Fibroblast of mammary gland (primary cell): Measurements from ENCODE around the gene PFKFB4.

ENCODE experiments used
- DNase-seq: peaks from one replicate; pipeline ENCODE4 v3.0.0-alpha.2; 2010; ENCODE audit warnings: low read depth
- H3K4me3 ChIP-seq: 2 replicates; pipeline ENCODE4 v1.5.1; 2011; ENCODE audit warnings: low read depth, mild to moderate bottlenecking, low read length, moderate library complexity; ENCODE audit not compliant: control insufficient read depth
- TF ChIP-seq, protein P1 (sequence below): conservative IDR thresholded peaks from 2 replicates; pipeline ENCODE4 v1.5.1; 2011; ENCODE audit warnings: low read depth, low read length, inconsistent platforms; ENCODE audit not compliant: control insufficient read depth, insufficient read depth

The PFKFB4 gene

DNA sequence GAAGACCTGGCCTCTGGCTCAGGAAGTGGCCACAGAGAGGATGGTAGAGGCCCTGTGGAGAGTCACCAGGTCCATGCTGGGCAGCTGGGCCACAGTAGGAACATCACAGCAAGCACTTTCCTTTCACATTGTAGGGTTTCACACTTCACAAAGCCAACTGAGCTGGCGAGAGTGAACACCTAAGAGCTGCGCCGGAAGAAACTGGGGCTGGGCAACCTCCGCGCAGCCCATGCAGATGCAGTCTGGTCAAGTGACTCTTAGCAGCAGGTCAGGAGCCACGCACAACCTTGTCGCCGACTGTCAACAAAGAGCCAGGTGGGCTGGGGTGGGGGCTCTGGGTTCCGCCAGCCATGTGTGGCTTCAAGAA lies 37.3 kb downstream of the PFKFB4 start:
- no peak for DNase-seq
- no peak overlapping the region for H3K4me3 ChIP-seq
- TF ChIP-seq, protein P1, sequence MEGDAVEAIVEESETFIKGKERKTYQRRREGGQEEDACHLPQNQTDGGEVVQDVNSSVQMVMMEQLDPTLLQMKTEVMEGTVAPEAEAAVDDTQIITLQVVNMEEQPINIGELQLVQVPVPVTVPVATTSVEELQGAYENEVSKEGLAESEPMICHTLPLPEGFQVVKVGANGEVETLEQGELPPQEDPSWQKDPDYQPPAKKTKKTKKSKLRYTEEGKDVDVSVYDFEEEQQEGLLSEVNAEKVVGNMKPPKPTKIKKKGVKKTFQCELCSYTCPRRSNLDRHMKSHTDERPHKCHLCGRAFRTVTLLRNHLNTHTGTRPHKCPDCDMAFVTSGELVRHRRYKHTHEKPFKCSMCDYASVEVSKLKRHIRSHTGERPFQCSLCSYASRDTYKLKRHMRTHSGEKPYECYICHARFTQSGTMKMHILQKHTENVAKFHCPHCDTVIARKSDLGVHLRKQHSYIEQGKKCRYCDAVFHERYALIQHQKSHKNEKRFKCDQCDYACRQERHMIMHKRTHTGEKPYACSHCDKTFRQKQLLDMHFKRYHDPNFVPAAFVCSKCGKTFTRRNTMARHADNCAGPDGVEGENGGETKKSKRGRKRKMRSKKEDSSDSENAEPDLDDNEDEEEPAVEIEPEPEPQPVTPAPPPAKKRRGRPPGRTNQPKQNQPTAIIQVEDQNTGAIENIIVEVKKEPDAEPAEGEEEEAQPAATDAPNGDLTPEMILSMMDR, result no peak

- no peak for DNase-seq
- TF ChIP-seq, protein P1, result no peak
- no peak overlapping the region for H3K4me3 ChIP-seq
These were observed 37.8 kb downstream of the PFKFB4 start for GRCh38 chr3:48518638-48519276.

DNA sequence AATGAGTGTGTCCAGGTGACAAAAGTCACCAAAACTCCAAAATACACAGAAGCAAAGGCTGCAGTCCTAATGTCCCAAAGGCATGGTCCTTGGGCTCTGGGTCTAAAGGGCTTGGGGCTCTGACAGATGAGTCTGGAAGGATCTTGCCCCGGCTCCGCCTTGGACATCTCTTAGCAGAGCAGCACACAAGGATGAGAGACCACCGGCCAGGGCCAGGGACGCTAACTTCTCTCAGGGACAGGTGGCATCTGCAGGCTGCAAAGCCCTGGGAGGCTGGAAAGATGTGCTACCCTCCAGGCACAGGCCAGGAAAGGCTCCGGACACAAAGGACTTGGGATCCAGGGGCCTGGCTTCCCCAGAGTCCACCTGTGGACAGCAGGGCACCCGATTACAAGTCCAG lies 38.5 kb downstream of the PFKFB4 start:
- no peak overlapping the region for H3K4me3 ChIP-seq
- TF ChIP-seq, protein P1, result no peak
- no peak for DNase-seq

DNA sequence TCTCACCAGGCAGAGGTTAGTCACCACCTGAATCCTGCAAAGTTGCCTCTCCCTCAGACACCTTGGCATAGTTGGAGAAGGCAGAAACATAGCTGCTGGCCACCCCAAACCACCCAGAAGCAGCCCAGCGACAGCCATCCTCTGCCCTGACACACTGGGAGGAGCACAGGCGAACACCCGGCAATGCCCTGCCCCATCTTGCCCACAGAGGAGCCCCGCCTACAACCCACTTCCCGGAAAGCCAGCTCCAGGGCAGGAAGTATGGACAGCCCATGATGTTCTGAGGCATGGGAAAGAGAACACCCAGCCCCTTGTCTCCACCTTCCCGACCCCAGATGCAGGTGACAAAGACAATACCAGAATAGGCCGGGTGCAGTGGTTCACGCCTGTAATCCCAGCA lies 40.0 kb downstream of the PFKFB4 start:
- TF ChIP-seq, protein P1, result no peak
- no peak for DNase-seq
- no peak overlapping the region for H3K4me3 ChIP-seq

- no peak overlapping the region for H3K4me3 ChIP-seq
- no peak for DNase-seq
- TF ChIP-seq, protein P1, result no peak
These were observed 42.0 kb downstream of the PFKFB4 start for GRCh38 chr3:48514431-48515227.

DNA sequence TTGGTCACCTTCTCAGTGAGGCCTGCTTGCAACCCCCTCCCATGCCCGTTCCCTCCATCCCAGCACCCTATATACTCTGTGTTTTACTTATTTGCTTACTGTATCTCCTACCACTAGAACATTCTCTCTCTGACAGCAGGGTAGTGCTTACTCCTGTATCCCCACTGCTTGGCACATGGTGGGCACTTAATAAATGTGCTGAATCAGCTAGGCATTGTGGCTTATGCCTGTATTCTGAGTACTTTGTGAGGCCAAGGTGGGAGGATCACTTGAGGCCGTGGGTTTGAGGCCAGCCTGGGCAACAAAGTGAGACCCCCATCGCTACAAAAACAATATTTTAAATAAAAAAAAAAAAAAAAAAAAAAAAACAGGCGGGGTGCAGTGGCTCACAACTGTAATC lies 45.1 kb downstream of the PFKFB4 start:
- H3K4me3 ChIP-seq, result no peak overlapping the region
- DNase-seq, result no peak
- TF ChIP-seq, protein P1, result no peak
